ENCODE measurements around the gene TYK2.

DNA sequence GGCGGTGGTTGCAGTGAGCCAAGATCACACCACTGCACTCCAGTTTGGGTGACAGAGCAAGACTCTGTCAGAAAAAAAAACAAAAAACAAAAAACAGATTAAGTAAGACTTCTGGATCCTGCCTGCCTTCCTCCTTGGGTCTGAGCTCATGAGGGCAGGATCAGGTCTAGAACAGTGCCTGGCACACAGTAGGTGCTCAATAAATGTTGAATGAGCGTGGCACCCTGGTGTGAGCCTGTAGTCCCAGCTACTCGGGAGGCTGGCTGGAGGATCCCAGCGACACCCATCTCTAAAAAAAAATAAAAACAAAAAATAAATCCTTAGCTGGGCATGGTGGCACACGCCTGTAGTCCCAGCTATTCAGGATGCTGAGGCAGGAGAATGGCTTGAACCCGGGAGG is 25.8 kb upstream of the TYK2 start:
- TF ChIP-seq, protein P1, sequence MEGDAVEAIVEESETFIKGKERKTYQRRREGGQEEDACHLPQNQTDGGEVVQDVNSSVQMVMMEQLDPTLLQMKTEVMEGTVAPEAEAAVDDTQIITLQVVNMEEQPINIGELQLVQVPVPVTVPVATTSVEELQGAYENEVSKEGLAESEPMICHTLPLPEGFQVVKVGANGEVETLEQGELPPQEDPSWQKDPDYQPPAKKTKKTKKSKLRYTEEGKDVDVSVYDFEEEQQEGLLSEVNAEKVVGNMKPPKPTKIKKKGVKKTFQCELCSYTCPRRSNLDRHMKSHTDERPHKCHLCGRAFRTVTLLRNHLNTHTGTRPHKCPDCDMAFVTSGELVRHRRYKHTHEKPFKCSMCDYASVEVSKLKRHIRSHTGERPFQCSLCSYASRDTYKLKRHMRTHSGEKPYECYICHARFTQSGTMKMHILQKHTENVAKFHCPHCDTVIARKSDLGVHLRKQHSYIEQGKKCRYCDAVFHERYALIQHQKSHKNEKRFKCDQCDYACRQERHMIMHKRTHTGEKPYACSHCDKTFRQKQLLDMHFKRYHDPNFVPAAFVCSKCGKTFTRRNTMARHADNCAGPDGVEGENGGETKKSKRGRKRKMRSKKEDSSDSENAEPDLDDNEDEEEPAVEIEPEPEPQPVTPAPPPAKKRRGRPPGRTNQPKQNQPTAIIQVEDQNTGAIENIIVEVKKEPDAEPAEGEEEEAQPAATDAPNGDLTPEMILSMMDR (conservative IDR thresholded peaks at IDR 0.05 in 1 of 2, IDR thresholded peaks at IDR 0.05 in 1 of 2; ENCODE audit: extremely low read depth in 1 of 2, insufficient read depth in 1 of 2, low read depth in 1 of 2, low read length in 2 of 2): no peak
- TF ChIP-seq EZH2 (IDR thresholded peaks at IDR 0.05; ENCODE audit: borderline replicate concordance, low read length): no peak
